Nucleus accumbens (tissue), 56 donors: Measurements from ENCODE around the gene OPA1.

Source experiments
- DNase-seq, 56 donors: peaks; one replicate each; lab custom pipeline; 2025; lab: John Stamatoyannopoulos, UW

The OPA1 gene

DNA sequence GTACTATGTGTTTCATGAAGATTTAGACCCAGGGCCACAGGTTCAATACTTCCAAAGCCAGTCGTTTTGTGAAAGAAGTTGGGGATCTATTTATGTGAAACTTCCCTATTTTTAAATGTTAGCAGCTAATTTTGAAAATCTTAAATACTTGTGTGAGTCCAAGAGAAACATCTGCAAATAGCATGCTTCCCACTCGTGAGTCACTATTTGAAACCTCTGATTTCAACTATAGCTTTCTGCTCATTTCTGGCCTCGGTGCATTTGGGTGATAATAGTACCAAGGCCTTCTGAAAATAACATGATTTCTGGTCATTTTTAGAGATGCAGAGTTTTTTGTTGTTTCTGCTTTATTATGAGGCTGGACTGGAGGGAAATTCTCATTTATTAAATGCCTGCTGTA, 110.0 kb downstream of the OPA1 start:
- no peak for DNase-seq

GRCh38 chr3:193704431-193704830, 111.4 kb downstream of the OPA1 start:
- DNase-seq: peak in 3 of 56 donors; percentile 12 to 18 (median 17)

DNA sequence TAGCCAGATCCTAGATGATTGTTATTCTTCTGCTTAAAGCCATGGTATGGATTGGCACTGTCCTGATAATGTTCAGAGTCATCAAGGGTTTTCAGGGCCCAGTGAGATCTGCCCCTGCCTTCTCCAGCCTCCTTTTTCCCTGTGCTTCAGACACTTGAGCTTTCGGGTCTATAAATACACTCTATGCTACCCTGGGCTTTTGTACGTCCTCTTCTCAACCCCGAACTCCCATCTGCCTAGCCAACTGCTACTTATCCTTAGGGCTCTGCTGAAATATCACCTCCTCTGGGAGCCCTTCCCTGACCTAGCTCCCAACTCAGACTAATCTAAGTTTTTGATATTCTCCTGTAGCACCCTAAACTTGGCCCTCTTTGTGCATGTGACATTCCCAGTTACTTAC, 115.3 kb downstream of the OPA1 start:
- no peak for DNase-seq

DNA sequence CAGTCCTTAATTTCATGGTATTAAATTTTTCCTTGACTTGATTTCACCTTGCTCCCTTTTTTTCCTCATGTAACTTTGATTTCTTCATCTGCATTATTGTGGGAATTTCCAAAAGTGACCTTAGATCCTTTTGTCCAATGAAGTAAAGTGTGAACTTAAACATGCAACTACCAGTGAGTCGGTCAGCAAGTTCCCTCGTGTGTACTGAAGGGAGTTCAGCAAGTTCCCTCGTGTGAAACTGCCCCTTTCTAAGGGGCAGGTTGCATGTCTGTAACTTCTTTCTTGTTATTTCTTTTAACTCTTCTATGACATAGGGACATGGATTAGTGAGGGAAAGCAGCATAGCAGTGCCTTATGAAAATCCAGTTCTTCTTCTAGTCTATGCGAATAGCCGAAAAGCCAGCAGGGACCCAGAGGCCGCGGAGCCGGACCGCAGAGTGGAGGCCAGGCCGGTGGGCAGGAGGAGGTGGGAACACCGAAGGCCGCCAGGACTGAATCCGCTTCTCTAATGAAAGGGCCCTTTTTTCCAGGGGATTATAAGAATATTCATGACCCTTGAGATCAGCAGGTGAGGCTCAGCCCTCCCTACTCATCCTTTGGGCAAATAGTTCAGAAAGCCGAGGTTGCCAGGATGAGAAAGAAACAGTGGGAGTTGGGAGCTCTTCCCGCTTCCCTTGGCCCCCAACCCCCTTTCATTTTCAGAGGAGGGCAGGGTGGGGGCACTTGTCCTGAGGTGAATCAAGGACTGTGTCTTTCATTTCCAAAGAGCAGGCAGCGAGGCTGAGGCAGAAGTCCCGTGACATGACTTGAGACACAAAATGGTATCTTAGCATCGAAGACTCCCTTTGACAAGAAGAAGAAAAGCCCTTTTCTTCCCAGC, 117.5 kb downstream of the OPA1 start:
- peak in 5 of 56 donors; percentile 2 to 13 (median 11) for DNase-seq

DNA sequence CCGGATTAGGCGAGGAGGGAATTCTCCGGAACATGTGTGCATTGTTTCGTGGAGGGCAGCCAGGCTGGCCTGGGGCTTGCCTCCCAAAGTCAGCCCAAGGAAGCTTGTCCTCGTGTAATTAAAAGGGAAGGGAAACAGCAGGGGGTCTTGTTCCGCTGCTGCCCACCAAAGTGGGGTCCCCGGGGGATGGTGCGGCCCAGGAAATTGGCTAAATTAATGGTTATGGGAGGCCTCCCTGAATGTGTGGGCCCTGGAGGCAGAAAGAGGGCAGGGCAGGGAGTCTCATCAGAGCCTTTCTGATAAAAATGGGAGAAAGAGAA, 118.1 kb downstream of the OPA1 start:
- no peak for DNase-seq

DNA sequence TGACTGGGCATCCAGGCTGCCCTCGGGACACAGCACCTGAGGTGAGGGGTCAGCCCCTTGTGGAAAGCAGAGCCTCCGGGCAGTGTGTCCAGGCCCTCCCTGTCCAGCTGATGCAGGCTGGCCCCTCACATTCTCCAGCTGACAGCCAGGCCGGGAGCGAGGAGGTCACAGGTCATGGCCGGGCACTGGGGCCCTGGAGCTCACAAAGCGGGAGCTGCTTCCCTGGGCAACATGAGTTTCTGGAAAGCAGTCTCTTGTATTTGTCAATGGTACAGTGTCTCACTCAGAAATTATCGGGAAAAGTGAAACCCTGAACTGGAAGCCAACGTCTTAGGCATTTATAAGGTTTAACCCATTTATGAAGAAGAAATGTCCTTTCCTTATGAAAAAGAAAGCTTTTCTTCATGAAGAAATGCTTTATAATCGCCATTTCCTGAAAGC, 118.5 kb downstream of the OPA1 start:
- DNase-seq: no peak

DNA sequence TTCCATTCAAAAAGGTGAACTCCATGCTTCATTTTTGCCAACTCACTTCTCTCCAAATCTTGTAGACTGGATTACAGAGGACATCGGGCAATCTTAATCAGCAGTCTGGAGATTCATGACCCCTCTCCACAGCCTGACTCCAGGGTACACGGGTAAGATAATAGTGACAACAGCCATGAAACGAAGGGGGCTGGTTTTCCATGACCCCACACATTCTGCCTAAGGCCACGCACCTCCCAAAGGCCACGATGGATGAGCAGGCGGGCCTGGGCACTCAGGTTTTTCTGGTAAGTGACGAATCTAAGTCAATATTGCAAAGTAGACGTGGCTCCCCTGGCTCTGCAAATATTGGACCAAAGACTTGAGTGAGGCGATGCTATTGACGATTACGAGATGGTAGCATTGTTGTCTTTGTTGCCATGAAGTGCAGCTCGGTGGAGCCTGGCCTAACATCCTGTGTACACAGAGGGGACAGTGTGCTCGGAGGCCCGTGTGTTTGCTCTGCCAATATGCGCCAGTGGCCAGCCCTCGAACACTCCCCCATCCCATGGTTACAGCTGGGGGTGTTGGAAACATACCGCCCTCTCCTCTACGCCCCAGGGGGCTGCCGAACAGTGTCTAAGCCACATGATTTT, 119.1 kb downstream of the OPA1 start:
- no peak for DNase-seq

DNA sequence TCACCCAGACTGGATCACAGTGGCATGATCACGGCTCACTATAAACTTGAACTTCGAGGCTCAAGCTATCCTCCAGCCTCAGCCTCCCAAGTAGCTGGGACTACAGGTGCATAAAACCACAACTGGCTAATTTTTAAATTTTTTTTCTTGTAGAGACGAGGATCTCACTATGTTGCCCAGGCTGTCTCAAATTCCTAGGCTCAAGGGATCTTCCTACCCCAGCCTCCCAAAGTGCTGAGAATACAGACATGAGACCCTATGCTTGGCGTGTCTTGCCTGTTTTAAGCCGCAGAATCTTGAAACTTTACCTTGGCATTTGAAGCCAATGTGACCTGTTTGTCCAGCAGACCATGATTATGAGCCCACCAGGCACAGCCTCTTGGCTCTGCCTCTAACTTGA, 119.9 kb downstream of the OPA1 start:
- no peak for DNase-seq

- no peak for DNase-seq
These were observed 121.6 kb downstream of the OPA1 start for GRCh38 chr3:193714523-193715137.

DNA sequence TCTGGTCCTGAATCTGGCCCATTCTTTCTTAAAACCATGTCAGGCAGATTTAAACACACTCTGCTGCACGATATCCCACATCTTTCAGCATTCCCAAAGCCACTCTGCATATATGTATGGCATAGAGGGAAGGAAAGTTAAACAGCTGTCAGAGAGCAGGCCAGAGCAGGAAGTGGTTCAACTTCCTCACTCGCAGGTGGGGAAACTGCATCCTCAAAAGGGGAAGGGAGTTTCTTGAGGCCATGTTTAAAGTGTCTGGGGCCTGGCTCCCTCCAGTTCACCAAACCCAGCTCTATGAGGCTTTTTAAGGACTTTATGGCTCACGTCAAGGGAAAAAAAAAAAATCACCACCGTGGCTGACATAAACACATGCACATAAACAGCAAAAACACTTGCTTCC, 123.1 kb downstream of the OPA1 start:
- DNase-seq: no peak

- DNase-seq: no peak
These were observed 126.7 kb downstream of the OPA1 start for GRCh38 chr3:193719735-193720134.

DNA sequence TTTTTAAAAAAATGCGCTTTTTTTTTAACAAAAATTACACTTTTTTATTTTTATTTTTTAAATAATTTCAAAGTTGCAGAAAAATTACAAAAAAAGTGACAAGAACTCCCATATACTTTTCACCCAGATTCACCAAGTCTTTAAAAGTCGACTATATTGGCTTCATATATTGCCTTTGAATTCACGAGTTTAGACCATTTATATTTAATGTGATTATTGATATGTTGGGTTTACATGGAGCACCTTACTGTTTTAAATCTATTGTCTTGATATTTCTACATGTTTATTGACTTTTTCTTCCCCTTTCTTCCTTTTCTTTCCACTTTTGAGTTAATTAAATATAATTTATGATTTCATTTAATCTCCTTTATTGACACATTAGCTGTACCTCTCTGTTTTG, 127.2 kb downstream of the OPA1 start:
- DNase-seq: no peak

- peak in 5 of 56 donors; percentile 3 to 17 (median 10) for DNase-seq
These were observed 129.6 kb downstream of the OPA1 start for GRCh38 chr3:193722566-193722965.

DNA sequence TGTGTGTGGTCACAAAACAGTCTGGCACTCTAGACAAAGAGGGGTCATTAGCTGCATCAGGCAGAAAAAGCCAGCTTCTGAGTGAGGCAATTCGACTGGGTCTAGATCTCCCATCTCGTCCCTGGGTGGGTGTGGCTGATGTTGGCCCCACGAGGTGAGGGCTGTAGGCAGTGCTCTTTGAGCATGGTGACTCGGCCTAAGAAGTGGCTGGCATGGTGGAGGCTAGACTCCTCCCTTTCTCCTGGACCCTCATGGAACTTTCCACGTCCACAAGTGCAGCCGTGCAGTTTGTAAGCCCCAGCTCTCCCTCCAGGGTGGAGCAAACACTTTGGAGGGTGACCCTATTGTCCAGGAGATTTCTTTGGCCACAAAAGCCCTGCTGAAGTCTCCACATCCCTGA, 134.1 kb downstream of the OPA1 start:
- no peak for DNase-seq

GRCh38 chr3:193728429-193729087, 135.6 kb downstream of the OPA1 start:
- no peak for DNase-seq

DNA sequence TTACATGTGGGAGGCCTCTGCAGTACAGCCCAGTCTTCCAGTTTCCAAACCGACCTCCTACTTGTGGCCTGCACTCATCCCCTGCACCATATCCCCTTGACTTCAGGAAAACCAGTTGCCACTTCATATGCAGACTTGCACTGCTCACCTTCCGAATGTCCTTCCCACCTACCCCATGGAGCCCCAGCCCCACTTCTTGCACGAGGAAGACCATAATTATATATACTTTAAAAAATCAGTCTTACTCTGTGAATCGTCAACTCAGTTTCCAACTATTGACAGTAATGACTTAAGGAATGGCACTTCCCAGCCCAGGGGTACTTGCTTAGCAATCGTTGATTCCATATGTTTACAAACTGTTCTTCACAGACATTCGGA, 136.1 kb downstream of the OPA1 start:
- DNase-seq: no peak

DNA sequence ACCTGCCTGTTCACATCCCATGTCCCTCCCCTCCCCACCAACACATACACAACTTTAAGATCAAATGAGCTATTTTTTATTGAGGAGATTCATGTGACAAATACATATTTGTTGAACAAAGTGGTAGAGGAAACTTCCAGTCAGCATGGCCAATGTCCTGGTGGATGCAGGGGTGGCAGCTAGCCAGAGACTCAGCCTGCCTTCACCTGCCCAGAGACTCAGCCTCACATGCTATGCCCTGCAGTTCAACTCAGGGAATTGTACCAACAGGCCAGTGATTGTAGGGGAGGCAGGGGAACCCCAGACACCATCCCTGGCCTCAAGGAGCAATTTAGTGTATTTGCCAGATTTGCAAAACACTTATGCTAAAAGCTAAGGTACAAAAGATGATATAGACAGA, 136.6 kb downstream of the OPA1 start:
- no peak for DNase-seq

GRCh38 chr3:193730511-193730910, 137.5 kb downstream of the OPA1 start:
- no peak for DNase-seq

DNA sequence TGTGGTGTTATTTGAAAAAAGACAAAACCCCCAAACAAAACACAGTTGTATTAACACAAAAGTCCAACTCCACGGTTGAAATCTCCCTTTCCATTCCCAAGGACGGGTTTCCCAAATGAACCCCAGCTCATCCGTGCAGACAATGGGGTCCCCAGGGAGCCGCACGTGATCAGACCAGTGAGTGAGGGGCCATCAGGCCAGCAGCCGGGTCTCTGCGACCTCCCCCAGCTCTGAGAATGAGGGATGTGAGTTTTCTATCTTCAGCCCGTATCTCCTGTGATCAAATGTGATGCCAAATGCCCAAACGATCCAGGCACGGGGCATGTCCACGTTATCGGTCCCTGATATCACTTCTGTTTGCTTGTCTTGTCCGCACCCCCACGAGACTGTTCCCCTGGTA, 138.0 kb downstream of the OPA1 start:
- no peak for DNase-seq

DNA sequence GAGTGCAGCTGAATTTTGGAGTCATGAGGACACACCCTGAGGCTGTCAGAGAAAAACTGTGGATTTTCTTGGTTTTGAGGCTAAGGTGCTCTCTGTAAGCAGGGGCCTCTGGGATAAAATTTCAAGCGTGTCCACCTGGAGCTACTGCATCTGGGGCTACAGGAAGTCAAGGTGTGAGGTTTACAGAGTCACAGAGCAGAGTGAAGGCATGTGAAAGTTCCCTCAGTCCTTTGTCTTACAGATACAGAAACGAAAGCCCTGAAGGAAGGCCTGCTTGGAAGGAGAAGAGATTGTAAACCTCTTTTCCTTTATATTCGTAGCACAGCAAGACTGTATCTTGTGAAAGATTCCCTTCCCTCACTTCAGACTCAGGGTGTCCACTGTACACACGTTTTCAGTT, 138.6 kb downstream of the OPA1 start:
- no peak for DNase-seq

DNA sequence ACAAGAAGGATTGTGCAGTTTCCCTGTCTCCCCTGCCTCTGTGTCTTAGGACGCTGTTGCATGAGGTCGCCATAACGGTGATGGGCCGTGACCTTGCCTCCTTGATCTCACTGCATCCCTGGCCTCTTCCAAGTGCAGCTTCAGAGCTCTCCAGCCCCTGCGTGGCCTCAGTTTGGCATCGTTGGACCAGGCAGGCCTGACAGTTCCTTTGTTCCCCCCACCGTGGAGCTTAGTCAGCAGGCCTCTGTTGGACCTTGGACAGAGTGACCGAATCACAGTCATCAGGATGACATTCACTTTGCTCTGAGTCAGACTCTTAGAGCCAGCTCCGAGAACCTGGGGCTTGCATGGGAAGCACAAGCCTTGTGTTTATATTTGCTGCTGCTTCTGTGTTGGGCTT, 139.4 kb downstream of the OPA1 start:
- DNase-seq: peak in 2 of 56 donors; percentile 21 to 32
